ENCODE results near the gene UGT1A8. TPM values are rescaled to one million over a fixed set of nuclear protein-coding genes. Genes with fewer than 3 reads are reported as not detected.

The UGT1A8 gene
- total RNA-seq, 4 donors from 2014 or later, result 1.1 to 15.1 (median 9.4) TPM

DNA sequence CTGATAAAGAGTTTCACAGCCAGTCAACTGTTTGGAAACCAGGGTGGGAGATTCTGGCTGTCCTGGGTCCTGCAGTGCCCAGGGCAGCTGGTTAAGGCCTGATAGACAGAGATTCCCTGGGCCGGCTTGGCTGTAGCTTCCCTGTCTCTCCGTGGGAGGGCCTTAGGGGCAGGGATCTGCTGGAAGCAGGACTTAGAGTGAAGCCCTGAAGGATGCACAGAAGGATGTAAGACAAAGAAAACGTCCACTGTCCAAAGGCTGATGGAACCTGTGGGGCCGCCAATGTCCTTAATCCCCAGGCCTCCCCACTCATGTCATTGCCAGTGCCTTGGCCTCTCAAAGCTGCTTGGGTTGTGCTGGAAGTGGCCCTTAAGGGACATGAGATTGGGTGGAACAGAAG is 193.7 kb downstream of the UGT1A8 start:
- 77% methylated on average over 4 of the region's 4 CpGs; no CpG with 5 or more reads in 1 of the 2 donors for WGBS, 2 donors (ENCODE audit: low coverage in 1 of 2)
- no peak for DNase-seq
- intact Hi-C loops (cut with DNase I; ENCODE audit: low total_unique reads), result no loop called here

DNA sequence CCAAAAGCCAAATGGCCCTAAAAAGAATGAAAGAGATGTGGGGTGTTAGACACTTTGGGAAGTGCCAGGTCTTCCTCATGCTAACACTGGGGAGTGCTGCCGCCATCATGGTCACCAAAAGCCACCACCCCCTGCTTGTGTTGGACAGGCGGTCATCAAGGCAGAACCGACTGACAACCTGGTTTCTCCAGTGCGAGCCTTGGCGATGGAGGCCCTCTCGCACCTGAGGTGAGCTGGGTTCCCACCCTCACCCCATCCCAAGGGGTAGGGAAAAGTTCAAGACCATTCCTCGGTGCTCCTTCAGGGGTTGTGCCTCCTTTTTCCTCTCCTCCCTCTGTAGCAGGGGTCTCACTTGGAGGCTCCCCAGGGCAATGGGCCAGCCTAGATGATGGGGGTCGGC is 194.3 kb downstream of the UGT1A8 start:
- H3K27me3 ChIP-seq, result no peaks in the 10 kb centered on the region
- in situ Hi-C loops (cut with MboI; ENCODE audit: low pct_ligation_motif_present in 1 of 4, low pct_unique_long_range_greater_than_20kb in 1 of 4, low sequenced_read_pairs in 3 of 4) (no loop called here), intact Hi-C loops (cut with DNase I; ENCODE audit: low total_unique reads) (no loop called here)
- DNase-seq, result no peak
- H3K4me3 ChIP-seq, result no peak overlapping the region
- H3K36me3 ChIP-seq, result no peaks in the 10 kb centered on the region
- no peak overlapping the region for H3K27ac ChIP-seq
- no peaks in the 10 kb centered on the region for H3K9me3 ChIP-seq
- 91% methylated on average over 8 of the region's 8 CpGs; no CpG with 5 or more reads in 1 of the 2 donors for whole genome bisulfite sequencing, 2 donors (ENCODE audit: low coverage in 1 of 2)
- no peak for TF ChIP-seq POLR2A (IDR thresholded peaks at IDR 0.05)
- no peaks in the 10 kb centered on the region for H3K4me1 ChIP-seq

More for the DNA sequence above, 193.7 kb downstream of the UGT1A8 start:
- no peak overlapping the region for H3K27ac ChIP-seq
- TF ChIP-seq EP300 (IDR thresholded peaks at IDR 0.05; ENCODE audit: low read depth) (no peak), POLR2AphosphoS5 (IDR thresholded peaks at IDR 0.05) (no peak), POLR2A (IDR thresholded peaks at IDR 0.05) (no peak)
- TF ChIP-seq, protein P1, sequence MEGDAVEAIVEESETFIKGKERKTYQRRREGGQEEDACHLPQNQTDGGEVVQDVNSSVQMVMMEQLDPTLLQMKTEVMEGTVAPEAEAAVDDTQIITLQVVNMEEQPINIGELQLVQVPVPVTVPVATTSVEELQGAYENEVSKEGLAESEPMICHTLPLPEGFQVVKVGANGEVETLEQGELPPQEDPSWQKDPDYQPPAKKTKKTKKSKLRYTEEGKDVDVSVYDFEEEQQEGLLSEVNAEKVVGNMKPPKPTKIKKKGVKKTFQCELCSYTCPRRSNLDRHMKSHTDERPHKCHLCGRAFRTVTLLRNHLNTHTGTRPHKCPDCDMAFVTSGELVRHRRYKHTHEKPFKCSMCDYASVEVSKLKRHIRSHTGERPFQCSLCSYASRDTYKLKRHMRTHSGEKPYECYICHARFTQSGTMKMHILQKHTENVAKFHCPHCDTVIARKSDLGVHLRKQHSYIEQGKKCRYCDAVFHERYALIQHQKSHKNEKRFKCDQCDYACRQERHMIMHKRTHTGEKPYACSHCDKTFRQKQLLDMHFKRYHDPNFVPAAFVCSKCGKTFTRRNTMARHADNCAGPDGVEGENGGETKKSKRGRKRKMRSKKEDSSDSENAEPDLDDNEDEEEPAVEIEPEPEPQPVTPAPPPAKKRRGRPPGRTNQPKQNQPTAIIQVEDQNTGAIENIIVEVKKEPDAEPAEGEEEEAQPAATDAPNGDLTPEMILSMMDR (IDR thresholded peaks at IDR 0.05), result no peak
- H3K36me3 ChIP-seq, result no peaks in the 10 kb centered on the region
- H3K27me3 ChIP-seq, result no peaks in the 10 kb centered on the region
- no peaks in the 10 kb centered on the region for H3K4me1 ChIP-seq
- H3K9me3 ChIP-seq, result no peaks in the 10 kb centered on the region
- no peak overlapping the region for H3K4me3 ChIP-seq
- in situ Hi-C loops (cut with MboI; ENCODE audit: low pct_ligation_motif_present in 1 of 4, low pct_unique_long_range_greater_than_20kb in 1 of 4, low sequenced_read_pairs in 3 of 4), result no loop called here

DNA sequence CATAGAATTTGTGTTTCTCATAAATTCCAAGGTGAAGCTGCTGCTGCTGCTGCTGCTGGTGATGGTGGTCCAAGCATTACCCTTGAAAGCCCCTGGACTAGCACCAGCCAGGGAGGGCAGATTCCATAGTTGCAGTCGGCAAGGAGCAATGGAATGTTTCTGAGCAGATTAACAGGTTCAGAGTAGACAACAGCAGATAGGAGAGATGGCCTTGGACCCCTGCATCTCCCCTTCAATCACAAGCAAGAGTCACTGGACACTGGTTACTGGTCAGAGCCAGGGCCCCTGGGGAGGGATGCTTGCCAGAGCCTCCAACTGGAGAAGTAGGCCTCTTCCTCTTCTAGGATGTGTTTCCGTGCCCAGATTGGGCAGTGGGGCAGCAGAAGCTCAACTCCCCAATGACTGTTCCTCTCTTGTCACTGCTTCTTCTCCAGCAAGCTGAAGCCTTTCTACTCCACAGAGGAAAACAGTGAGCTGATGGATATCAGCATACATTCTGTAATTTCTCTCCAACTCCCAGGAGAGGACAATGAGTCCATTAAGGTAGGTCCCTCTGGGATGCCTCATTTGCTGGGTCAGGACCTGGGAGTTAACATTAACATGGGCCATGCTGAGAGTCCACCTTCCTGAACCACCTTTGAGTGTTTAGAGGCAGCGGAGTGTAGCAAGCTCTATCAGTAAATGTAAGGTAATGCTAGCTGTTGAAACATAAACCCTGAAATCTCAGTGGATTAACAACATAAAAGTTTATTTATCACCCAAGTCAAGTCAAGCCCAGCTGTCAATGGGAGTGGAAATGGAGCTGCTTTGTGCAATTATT is 196.0 kb downstream of the UGT1A8 start:
- intact Hi-C loops (cut with DNase I; ENCODE audit: low total_unique reads) (no loop called here), in situ Hi-C loops (cut with MboI; ENCODE audit: low pct_ligation_motif_present in 1 of 4, low pct_unique_long_range_greater_than_20kb in 1 of 4, low sequenced_read_pairs in 3 of 4) (no loop called here)
- Histone ChIP-seq H3K27ac (no peak overlapping the region), H3K36me3 (no peaks in the 10 kb centered on the region), H3K4me3 (no peak overlapping the region), H3K9me3 (no peaks in the 10 kb centered on the region), H3K4me1 (no peaks in the 10 kb centered on the region), H3K27me3 (no peaks in the 10 kb centered on the region)
- TF ChIP-seq POLR2A (IDR thresholded peaks at IDR 0.05) (no peak), POLR2AphosphoS5 (IDR thresholded peaks at IDR 0.05) (no peak), EP300 (IDR thresholded peaks at IDR 0.05; ENCODE audit: low read depth) (no peak)
- TF ChIP-seq, protein P1 (IDR thresholded peaks at IDR 0.05), result no peak
- no peak for DNase-seq
- WGBS, 2 donors (ENCODE audit: low coverage in 1 of 2), result 60 to 81% methylated on average over 1 to 3 of the region's 3 CpGs

DNA sequence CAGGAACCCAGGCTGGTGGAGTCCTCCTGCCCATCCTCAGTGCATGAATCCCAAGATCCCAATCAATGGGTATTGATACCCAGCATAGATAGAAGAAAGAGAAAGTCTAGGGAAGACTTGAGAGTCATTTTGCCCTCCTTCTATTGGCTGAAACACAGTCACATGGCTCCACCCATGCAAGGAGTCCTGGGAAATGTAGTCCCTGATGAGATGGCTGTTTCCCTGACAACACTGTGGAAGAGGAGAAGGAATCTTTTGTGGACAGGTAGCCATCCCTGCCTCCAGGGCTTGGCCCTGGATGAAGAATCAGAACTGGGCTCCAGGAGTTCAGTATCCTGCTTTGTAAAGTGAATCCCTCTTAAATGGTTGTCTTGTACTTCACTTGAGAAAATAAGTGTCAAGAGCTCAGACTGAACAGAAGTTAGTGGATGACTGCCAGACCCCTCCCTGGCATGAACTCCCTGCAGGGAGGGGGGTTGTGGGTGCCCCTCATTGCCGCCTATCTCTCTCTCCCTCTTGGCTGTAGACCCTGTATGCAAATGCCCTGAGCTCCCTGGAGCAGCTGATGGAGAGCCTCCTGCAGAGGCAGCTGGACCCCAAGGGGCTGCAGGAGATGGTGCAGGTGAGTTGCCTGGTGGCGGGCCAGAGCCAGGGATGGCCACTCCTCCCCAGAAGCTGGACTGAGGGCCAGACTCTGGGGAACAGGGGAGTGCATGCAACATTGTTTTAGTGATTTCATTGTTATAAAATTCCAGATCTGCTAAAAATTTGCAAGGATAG is 196.8 kb downstream of the UGT1A8 start:
- no peaks in the 10 kb centered on the region for H3K36me3 ChIP-seq
- in situ Hi-C loops (cut with MboI; ENCODE audit: low pct_ligation_motif_present in 1 of 4, low pct_unique_long_range_greater_than_20kb in 1 of 4, low sequenced_read_pairs in 3 of 4) (no loop called here), intact Hi-C loops (cut with DNase I; ENCODE audit: low total_unique reads) (no loop called here)
- H3K9me3 ChIP-seq, result no peaks in the 10 kb centered on the region
- 75% methylated on average over 2 of the region's 2 CpGs; no CpG with 5 or more reads in 1 of the 2 donors for WGBS, 2 donors (ENCODE audit: low coverage in 1 of 2)
- H3K4me1 ChIP-seq, result no peaks in the 10 kb centered on the region
- TF ChIP-seq EP300 (IDR thresholded peaks at IDR 0.05; ENCODE audit: low read depth) (no peak), POLR2A (IDR thresholded peaks at IDR 0.05) (no peak), POLR2AphosphoS5 (IDR thresholded peaks at IDR 0.05) (no peak)
- TF ChIP-seq, protein P1 (IDR thresholded peaks at IDR 0.05), result no peak
- no peak overlapping the region for H3K4me3 ChIP-seq
- DNase-seq, result peak; percentile 2
- H3K27me3 ChIP-seq, result no peaks in the 10 kb centered on the region
- no peak overlapping the region for H3K27ac ChIP-seq
